IPS-18c (cell line): ENCODE results near the gene TEX2.
"Not testable (repeated sequence)": the region's sequence is repeated elsewhere in the genome, so short reads cannot be mapped to it uniquely, and the experiment has no call there.

Experiments
- H3K4me3 ChIP-seq: 2 replicates; pipeline ENCODE4 v1.7.0; 2013; ENCODE audit warnings: low read depth, mild to moderate bottlenecking, low read length, moderate library complexity; ENCODE audit not compliant: insufficient read depth
- H3K9me3 ChIP-seq: one replicate; pipeline ENCODE4 v1.6.1; 2013; ENCODE audit warnings: mild to moderate bottlenecking, low read length, moderate library complexity; ENCODE audit not compliant: control insufficient read depth, insufficient read depth

Gene TEX2

GRCh38 chr17:64125937-64126336 is 137.1 kb downstream of the TEX2 start:
- Histone ChIP-seq H3K9me3 (no peaks in the 10 kb centered on the region), H3K4me3 (no peak overlapping the region)

DNA sequence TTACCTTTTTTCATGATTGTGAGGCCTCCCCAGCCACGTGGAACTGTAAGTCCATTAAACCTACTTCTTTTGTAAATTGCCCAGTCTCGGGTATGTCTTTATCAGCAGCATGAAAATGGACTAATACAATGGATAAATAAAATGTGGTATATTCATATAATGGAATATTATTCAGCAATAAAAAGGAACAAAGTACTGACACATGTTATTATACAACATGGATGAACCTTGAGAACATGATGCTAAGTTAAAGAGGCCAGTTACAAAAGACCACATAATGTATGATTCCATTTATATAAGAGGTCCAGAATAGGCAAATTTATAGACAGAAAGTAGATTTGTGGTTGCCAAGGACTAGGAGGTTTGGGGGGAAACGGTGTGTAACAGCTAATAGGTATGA is 138.5 kb downstream of the TEX2 start:
- Histone ChIP-seq H3K4me3 (no peak overlapping the region), H3K9me3 (no peaks in the 10 kb centered on the region)

DNA sequence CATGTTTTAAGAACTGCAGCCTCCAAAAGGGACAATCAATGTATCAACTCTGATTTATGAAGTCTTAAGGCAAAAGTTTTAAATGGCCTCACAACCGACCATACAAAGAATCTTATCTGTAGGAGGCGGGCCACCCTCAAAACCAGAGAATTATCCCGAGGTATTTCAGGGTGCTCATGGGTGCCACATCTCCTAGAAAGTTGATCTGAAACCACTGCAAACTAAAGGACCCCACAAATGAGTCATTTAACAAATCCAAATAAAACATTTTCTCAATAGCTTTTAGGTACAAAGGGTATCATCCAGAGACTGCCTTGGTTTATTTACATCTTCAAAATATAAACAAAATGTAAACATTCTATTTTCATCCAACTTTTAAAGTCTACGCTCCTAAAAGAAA is 139.9 kb downstream of the TEX2 start:
- no peak overlapping the region for H3K4me3 ChIP-seq
- H3K9me3 ChIP-seq = no peaks in the 10 kb centered on the region

DNA sequence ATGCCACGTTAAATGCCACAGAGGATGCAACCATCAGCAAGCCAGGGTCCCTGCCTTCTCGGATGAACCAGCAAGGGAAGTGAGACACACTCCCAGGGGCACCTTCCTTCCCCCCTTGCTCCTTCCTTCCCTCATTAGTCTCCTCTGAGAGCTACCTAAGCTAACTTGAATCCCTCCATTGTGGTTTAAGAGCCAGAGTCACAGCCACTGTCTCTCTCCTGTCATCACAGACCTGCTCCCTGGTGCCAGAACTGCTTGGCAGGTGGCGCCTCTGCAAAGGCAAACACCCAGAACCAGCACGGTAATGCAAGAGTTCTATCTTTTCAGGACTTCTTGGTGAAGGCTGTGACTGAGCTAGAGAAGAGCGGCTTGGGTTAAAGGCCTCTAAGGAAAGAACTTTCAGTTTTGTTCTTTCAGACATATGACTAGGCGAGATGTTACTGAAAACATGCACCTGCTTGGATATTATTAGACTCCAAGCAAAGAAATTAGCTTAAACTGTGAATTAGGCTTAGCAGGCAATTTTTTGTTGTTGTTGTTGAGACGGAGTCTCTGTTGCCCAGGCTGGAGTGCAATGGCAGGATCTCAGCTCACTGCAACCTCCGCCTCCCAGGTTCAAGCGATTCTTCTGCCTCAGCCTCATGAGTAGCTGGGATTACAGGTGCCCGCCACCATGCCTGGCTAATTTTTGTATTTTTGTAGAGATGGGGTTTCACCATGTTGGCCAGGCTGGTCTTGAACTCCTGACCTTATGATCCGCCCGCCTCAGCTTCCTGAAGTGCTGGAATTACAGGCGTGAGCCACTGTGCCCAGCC is 141.9 kb downstream of the TEX2 start:
- not testable (repeated sequence) for H3K9me3 ChIP-seq, H3K4me3 ChIP-seq

GRCh38 chr17:64120159-64120810 is 142.8 kb downstream of the TEX2 start:
- H3K9me3 ChIP-seq = no peaks in the 10 kb centered on the region
- H3K4me3 ChIP-seq = no peak overlapping the region

DNA sequence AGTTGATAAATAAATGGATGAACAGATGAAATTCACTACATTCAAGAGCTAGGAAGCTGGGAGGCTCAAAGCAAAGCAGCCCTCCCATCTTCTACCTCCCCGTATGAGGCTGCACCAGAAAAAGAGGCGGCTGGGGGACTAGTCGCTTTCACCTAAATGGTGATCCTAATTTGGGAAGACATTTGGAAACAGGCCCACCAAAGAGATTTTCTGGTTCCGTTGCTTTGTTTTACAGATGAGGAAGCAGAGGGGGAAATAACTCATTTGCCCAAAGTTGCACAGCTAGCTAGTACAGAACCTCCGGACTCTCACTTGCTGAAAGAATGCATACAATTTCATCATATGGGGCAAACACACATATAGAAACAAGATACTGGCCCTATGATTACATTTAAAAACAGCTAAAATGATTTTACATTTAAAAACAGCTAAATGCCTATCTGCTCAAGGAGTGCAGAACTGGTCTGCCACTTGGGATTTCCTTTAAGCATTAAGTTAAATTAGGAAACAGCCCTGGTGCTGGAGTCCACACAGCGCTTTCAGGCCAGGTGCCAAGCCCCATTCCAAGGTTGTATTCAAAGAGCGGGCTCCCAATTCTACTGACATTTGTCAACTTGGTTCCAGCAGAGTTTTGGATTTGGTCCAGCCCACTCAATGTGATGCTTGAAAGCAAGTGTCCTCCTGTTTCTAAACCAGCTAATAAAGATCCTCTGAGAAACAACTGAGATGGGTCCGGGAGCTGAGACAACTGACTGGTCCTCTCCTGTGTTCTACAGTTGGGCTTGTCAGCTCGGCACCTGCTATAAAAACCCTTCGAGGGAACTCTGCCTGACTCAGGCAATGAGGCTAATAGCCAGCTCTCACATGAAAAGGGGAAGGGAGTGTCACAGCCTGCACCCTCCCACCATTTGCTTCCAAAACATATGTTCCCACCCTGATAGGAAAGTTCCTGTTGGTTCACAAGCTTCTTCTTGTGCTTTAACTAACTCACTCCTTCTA is 144.8 kb downstream of the TEX2 start:
- Histone ChIP-seq H3K9me3 (no peaks in the 10 kb centered on the region), H3K4me3 (no peak overlapping the region)

DNA sequence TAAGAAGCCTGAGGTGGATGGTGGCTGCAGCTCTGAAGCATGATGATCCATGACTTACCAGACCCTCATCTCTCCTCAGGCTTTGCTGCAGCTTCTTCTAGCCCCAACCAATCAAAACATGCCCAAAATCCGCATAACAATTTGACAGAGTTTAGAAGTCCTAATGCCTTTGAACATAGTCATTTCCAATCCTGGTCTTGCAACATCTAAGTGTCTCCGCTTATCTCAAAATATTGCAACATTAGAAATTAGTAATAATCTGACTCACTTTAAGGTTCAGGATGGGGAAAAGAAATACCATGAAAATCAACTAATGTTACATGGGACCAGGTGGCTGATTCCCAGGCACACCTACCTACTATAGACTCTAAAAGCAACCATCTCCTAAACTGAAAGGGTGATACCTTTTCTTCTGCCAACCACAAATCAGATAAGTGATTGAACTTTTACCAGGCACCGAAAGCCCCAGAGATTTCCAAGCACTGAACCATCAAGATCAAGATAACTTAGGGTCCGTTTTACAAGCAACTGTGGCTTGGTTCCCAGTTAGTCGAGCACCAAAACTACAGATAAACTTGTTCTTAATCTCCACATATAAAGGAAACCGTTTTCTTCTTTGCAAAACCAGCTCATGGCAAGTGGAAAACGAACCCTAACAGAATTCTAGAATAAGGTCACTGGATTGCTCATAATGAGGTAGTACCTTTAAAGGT is 147.1 kb downstream of the TEX2 start:
- no peaks in the 10 kb centered on the region for H3K9me3 ChIP-seq
- no peak overlapping the region for H3K4me3 ChIP-seq

DNA sequence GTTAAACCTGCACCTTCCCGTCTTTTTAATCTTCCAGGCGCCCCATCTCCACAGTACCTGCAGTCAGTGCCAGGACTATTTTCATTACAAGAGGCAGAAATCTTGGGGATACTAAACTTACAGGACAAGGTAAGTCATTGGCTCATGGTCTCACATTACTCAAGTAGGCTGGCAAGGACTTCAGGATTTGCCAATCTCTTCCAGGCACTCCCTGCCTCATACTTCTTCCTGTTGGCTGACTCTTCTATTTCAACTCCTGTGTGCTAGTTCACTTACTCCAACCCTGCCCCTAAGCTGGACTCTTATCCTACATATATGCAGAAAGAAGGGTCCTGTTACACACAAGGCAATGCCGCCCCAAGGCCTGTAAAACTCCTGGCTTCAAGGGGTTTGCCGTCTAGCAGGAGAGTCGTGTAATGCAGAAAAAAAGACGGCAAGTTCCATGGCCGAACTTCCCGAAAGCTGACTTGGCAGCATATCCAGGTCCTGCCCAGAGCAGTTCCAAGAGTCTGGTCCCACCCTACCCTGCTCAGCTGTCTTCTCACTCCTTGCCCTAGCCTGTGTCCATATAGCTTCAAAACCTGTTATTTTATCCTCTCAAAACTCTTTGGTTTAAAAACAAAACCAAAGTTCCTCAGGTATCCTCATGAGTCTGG is 147.9 kb downstream of the TEX2 start:
- Histone ChIP-seq H3K9me3 (no peaks in the 10 kb centered on the region), H3K4me3 (no peak overlapping the region)

DNA sequence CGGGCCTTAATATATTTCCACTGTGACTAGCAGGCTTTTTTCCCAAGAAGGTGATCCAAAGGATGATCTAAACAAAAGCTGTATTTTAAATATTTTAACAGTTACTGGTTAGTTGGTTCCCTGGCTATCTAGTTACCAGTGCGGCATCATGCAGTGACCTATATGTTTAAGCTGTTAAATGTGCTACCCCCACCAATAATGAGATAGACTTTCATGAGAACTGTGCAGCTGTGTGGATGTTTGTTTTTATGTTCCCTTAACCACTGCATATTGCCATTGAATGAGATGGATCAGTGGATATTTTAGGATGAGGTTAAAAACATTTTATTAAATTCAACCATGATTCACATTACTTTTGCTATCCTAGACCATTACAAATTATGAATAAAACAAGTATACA is 150.1 kb downstream of the TEX2 start:
- Histone ChIP-seq H3K4me3 (no peak overlapping the region), H3K9me3 (no peaks in the 10 kb centered on the region)

DNA sequence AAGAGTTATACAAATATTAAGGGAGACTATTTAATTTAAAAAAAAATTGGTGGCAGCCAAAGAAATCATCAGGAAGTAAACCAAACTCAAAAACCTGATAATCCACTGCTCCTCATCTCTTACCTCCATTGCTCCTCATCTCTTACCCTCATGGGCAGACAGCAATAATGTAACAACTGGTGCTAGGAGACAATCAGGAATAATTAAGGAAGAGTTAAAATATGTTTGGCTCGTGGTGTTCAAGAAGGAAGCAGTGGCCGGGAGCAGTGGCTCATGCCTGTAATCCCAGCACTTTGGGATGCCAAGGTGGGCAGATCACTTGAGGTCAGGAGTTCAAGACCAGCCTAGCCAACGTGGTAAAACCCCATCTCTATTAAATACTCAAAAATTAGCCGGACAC is 151.2 kb downstream of the TEX2 start:
- Histone ChIP-seq H3K4me3 (no peak overlapping the region), H3K9me3 (no peaks in the 10 kb centered on the region)

DNA sequence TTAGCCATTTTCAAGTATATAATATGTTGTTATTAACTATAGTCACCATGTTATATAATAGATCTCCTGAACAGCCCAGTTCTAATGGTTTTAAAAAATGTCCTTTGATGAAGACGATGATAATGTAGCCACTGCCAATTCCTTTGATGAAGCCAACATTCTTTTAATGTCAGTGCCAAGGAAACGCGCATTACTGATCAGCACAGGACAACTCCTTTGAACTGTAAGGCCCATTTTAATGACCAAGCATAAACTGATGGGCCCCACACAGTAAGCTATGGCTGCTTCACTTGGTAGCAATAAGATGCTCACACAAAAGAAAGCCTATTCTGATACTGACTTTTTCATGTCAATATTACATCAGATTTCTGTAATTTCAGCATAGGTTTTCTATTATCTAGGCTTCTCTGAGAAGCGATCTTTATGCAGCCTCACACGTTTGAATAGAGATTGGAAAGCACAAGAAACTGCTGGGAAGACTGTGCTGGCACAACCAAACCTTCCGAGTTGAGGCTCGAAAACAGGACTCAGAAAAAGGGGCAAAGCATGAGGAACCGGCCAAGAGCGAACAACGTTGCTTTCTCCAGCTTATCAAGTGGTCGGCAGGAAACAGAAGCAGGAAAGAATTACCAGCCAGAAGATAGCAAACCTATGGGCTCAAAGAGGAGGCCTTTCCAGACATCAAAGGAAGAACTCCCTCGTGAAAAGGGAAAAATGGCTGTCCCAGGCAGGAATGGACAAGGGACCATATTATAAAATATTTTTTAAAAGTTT is 152.5 kb downstream of the TEX2 start:
- no peaks in the 10 kb centered on the region for H3K9me3 ChIP-seq

GRCh38 chr17:64109400-64109799 is 153.7 kb downstream of the TEX2 start:
- Histone ChIP-seq H3K4me3 (no peak overlapping the region), H3K9me3 (no peaks in the 10 kb centered on the region)

More for the DNA sequence above, 152.5 kb downstream of the TEX2 start:
- H3K4me3 ChIP-seq = no peak overlapping the region

DNA sequence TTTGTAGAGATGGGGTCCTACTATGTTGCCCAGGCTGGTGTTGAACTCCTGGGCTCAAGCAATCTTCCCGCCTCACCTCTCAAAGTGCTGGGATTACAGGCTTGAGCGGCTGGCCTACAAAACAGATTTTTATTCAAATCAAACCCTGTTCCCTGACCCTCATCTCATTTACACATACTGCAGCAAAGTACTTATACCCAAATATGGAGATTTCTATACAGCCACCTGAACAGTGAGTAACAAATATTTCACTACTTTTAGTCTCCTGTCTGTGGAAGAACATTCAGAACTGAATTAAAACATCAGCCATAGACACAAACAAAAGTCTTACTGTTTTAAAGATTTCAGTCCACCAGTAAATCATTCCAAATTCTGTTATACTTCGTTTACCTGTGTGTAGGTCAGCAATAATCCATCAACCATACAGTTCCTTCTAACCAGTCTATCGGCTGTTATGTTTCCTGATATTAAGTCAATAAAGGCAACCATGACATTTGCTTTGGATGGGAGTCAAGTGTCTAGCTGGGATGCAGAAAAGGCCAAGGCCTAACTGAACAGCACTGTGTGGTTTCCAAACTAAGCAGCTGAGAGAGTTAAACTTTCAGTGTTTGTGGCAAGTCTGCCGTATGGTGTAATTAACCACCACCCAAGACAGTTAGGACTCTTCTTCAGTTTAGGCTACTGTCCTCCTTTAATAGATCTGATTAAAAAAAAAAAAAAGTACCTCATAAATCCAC is 155.4 kb downstream of the TEX2 start:
- no peak overlapping the region for H3K4me3 ChIP-seq
- H3K9me3 ChIP-seq = no peaks in the 10 kb centered on the region

GRCh38 chr17:64106918-64107317 is 156.1 kb downstream of the TEX2 start:
- H3K4me3 ChIP-seq = no peak overlapping the region

More at GRCh38 chr17:64106918-64107317, 156.1 kb downstream of the TEX2 start:
- H3K9me3 ChIP-seq = no peaks in the 10 kb centered on the region
